Measurements from ENCODE around the gene FASN. TPM values are rescaled to one million over a fixed set of nuclear protein-coding genes. Genes with fewer than 3 reads are reported as not detected.

The FASN gene
- total RNA-seq, 1 donor from 2014 or later: 134 TPM

GRCh38 chr17:82036634-82037091 is 61.4 kb downstream of the FASN start:
- H3K9me3 Mint-ChIP-seq (ENCODE audit: unreplicated experiment): no peaks in the 10 kb centered on the region
- no peaks in the 10 kb centered on the region for H3K36me3 Mint-ChIP-seq (ENCODE audit: unreplicated experiment)
- H3K4me3 Mint-ChIP-seq (ENCODE audit: unreplicated experiment): peak overlapping the region; percentile 73
- peak overlapping the region; percentile 76 for H3K27ac Mint-ChIP-seq (ENCODE audit: unreplicated experiment)
- no peaks in the 10 kb centered on the region for H3K27me3 Mint-ChIP-seq (ENCODE audit: unreplicated experiment)
- TF ChIP-seq CTCF (IDR thresholded peaks at IDR 0.05): no peak
- peaks cover 21% of the 10 kb centered on the region for H3K4me1 Mint-ChIP-seq (ENCODE audit: unreplicated experiment)
- no peak for DNase-seq (ENCODE audit: extremely low spot score, unreplicated experiment)

- H3K9me3 Mint-ChIP-seq (ENCODE audit: unreplicated experiment): no peaks in the 10 kb centered on the region
- H3K27me3 Mint-ChIP-seq (ENCODE audit: unreplicated experiment): no peaks in the 10 kb centered on the region
- no peak for TF ChIP-seq CTCF (IDR thresholded peaks at IDR 0.05)
- peaks cover 17% of the 10 kb centered on the region for H3K4me1 Mint-ChIP-seq (ENCODE audit: unreplicated experiment)
- DNase-seq (ENCODE audit: extremely low spot score, unreplicated experiment): no peak
- H3K36me3 Mint-ChIP-seq (ENCODE audit: unreplicated experiment): no peaks in the 10 kb centered on the region
- peak overlapping the region; percentile 73 for H3K4me3 Mint-ChIP-seq (ENCODE audit: unreplicated experiment)
- no peak overlapping the region for H3K27ac Mint-ChIP-seq (ENCODE audit: unreplicated experiment)
These were observed 61.9 kb downstream of the FASN start for GRCh38 chr17:82035956-82036633.

- H3K4me1 Mint-ChIP-seq (ENCODE audit: unreplicated experiment): peaks cover 18% of the 10 kb centered on the region
- H3K27ac Mint-ChIP-seq (ENCODE audit: unreplicated experiment): no peak overlapping the region
- DNase-seq (ENCODE audit: extremely low spot score, unreplicated experiment): no peak
- H3K9me3 Mint-ChIP-seq (ENCODE audit: unreplicated experiment): no peaks in the 10 kb centered on the region
- peak overlapping the region; percentile 50 for H3K4me3 Mint-ChIP-seq (ENCODE audit: unreplicated experiment)
- no peak for TF ChIP-seq CTCF (IDR thresholded peaks at IDR 0.05)
- no peaks in the 10 kb centered on the region for H3K27me3 Mint-ChIP-seq (ENCODE audit: unreplicated experiment)
- no peaks in the 10 kb centered on the region for H3K36me3 Mint-ChIP-seq (ENCODE audit: unreplicated experiment)
These were observed 62.5 kb downstream of the FASN start for GRCh38 chr17:82035488-82035887.

GRCh38 chr17:82034371-82035011 is 63.5 kb downstream of the FASN start:
- Mint-ChIP-seq H3K4me3 (ENCODE audit: unreplicated experiment) (no peak overlapping the region), H3K9me3 (ENCODE audit: unreplicated experiment) (no peaks in the 10 kb centered on the region), H3K4me1 (ENCODE audit: unreplicated experiment) (peaks cover 22% of the 10 kb centered on the region), H3K27ac (ENCODE audit: unreplicated experiment) (no peak overlapping the region), H3K27me3 (ENCODE audit: unreplicated experiment) (no peaks in the 10 kb centered on the region), H3K36me3 (ENCODE audit: unreplicated experiment) (no peaks in the 10 kb centered on the region)
- no peak for TF ChIP-seq CTCF (IDR thresholded peaks at IDR 0.05)
- no peak for DNase-seq (ENCODE audit: extremely low spot score, unreplicated experiment)

- H3K27ac Mint-ChIP-seq (ENCODE audit: unreplicated experiment): no peak overlapping the region
These were observed 64.5 kb downstream of the FASN start for GRCh38 chr17:82033359-82034085.

More at GRCh38 chr17:82033359-82034085, 64.5 kb downstream of the FASN start:
- no peaks in the 10 kb centered on the region for H3K36me3 Mint-ChIP-seq (ENCODE audit: unreplicated experiment)
- DNase-seq (ENCODE audit: extremely low spot score, unreplicated experiment): no peak
- H3K4me1 Mint-ChIP-seq (ENCODE audit: unreplicated experiment): peaks cover 22% of the 10 kb centered on the region
- no peak for TF ChIP-seq CTCF (IDR thresholded peaks at IDR 0.05)
- no peaks in the 10 kb centered on the region for H3K27me3 Mint-ChIP-seq (ENCODE audit: unreplicated experiment)
- no peaks in the 10 kb centered on the region for H3K9me3 Mint-ChIP-seq (ENCODE audit: unreplicated experiment)
- peak overlapping the region; percentile 56 for H3K4me3 Mint-ChIP-seq (ENCODE audit: unreplicated experiment)

Measured in osteocyte (in vitro differentiated cells).